Endometrium (tissue), 2 donors: ENCODE data around the gene STRN3.

Experiments used
- FAIRE-seq: peaks from 2 replicates; lab custom pipeline; 2012; peaks lifted over from hg19 to GRCh38; lab: Jason Lieb, UNC
- donor health status: control.
- donor health status: control.

The STRN3 gene

GRCh38 chr14:30872602-30873001, 153.6 kb downstream of the STRN3 start:
- no peak for FAIRE-seq

- FAIRE-seq, result no peak
These were observed 156.5 kb downstream of the STRN3 start for GRCh38 chr14:30869551-30870155.

- no peak for FAIRE-seq
These were observed 157.4 kb downstream of the STRN3 start for GRCh38 chr14:30868736-30869135.

- FAIRE-seq, result no peak
These were observed 161.2 kb downstream of the STRN3 start for GRCh38 chr14:30864934-30865333.

- no peak for FAIRE-seq
These were observed 165.0 kb downstream of the STRN3 start for GRCh38 chr14:30861200-30861599.

- FAIRE-seq, result no peak
These were observed 170.7 kb downstream of the STRN3 start for GRCh38 chr14:30855345-30856037.

GRCh38 chr14:30854492-30854891, 171.7 kb downstream of the STRN3 start:
- no peak for FAIRE-seq

GRCh38 chr14:30853946-30854345, 172.2 kb downstream of the STRN3 start:
- no peak for FAIRE-seq

GRCh38 chr14:30849983-30850382, 176.2 kb downstream of the STRN3 start:
- FAIRE-seq, result no peak

- no peak for FAIRE-seq
These were observed 176.8 kb downstream of the STRN3 start for GRCh38 chr14:30849354-30849753.

GRCh38 chr14:30848449-30849240, 177.5 kb downstream of the STRN3 start:
- FAIRE-seq, result no peak
